T-helper 2 cell treated with Interferon-gamma antibody and Interleukin-4, amounts not matched to agents 100 ng/mL and 5 ng/mL, for 36 hours (primary cell): ENCODE measurements around the gene KIF26A. TPM values are rescaled to one million over a fixed set of nuclear protein-coding genes. Genes with fewer than 3 reads are reported as not detected.

Experiments
- intact Hi-C: fragments of 100-400 bp; cut with micrococcal nuclease; formaldehyde crosslinking; loops from one replicate; pipeline ENCODE4 v1.15.1; 2023
- total RNA-seq: library from RNA; stranded (reverse); gene quantifications from 2 replicates; pipeline ENCODE4 v1.2.3, GENCODE V29; 2022

Gene KIF26A
- total RNA-seq, 1 donor from 2014 or later: 0.45 TPM

DNA sequence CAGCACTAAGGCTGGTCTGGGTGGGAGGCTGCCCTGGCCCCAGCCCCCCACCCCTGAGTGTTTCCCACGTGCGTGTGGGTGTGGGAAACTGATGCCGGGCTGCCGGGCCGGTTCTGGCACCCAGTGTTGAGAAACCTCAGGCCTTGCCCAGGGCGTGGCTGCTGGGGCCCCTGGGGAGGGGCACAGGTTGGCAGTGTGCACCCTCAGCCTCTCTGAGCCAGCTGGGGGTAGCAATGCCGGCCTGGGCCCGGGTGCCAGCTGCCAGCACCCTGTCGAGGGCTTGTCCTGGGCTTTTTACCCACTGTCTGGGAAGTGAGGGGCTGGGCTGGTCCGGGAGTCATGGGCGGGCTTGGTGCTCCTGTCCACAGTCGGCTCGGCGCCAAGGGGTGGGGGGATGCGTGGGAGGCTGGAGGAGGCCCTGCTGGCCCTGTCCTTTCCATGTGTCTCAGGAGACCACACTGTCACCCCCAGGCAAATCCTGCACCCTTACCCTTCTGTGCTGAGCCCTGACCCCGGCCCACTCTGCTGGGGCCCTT is 37.2 kb upstream of the KIF26A start:
- intact Hi-C loops: no loop called here

DNA sequence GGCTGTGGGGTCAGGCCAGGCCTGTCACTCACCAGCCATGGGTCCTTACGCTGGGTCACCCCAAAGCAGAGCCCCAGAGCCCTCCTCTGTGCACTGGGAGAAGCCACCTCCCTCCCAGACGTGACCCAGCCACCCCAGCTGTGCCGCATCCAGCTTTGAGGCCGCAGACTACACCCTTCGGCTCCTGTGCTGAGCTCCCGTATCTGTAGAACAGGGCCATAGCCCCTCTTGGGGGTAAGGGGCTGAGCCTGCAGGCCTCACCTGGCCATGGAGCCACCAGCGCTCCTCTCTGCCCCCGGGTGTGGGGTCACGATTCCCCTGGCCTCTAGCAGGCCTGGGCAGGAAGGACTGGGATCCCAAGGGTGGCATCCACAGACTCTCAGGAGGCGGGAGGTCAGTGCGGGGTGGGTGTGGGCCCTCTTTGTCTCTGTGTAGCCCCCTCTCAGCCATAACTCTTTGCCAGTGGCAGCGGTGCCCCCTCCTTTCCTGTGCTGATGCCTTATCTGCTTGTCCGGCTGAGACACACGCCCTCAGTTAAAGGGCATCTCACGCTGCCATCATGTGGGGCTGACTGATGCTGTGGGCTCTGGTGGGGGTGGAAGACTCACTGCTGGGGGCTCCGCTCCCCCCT is 36.6 kb upstream of the KIF26A start:
- intact Hi-C loops: no loop called here

DNA sequence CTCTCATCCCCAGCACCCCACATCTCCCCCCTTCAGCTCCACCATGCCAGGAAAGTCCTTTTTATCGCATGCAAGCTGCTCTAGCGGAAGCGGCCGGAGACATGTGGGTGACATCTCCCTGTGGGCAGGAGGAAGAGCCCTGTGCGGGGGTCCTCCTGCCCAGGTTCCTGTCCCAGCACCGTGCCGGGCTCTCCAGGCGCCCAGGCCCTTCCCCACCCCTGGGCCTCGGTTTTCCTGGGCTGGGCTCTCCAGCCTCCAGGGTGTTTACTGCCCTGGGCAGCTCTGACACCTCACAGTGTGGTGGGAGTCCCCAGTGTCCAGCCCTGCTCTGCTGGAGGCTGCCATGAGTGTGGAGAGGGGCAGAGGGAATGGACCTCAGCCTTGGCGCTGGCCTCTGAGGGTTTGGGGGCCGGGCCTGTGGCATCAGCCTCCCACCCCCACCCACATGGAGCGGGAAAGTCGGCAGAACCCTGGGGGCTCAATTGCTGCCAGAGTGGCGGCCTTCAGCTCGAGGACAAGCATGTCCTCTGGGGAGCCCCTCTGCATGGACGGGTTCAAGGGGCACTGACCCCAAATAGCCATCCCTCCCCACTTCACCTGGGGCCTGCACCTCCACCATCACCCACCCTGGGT is 36.0 kb upstream of the KIF26A start:
- intact Hi-C loops: no loop called here

- intact Hi-C loops: no loop called here
These were observed 35.3 kb upstream of the KIF26A start for GRCh38 chr14:104103061-104103445.

DNA sequence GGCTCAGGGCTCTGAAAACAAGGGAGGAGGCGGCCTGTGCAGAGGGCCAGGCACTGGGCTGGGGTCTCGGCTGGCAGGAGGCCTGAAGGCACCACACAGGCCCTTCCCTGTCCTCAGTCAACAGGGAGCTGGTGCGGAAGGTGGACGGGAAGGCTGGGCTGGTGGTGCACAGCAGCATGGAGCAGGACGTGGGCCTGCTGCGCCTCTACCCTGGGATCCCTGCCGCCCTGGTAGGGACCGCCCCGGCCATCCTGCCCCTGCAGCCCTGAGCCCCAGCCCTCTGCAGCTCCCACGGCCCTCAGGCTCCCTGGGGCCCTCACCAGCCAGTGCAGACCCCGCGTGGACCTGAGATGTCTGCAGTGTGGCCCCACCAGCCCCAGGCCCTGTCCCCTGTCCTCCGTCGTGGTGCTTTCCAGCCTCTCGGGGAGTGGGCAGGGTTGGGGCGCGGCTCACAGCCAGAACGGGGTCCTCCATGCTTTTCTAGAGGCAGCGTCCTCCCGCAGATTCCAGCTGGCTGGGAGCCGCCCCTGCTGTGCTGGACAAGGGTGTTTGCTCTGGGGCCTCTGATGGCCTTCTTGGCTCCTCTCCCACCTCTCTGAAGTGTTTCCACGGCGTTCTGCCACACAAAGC is 34.8 kb upstream of the KIF26A start:
- intact Hi-C loops: no loop called here

DNA sequence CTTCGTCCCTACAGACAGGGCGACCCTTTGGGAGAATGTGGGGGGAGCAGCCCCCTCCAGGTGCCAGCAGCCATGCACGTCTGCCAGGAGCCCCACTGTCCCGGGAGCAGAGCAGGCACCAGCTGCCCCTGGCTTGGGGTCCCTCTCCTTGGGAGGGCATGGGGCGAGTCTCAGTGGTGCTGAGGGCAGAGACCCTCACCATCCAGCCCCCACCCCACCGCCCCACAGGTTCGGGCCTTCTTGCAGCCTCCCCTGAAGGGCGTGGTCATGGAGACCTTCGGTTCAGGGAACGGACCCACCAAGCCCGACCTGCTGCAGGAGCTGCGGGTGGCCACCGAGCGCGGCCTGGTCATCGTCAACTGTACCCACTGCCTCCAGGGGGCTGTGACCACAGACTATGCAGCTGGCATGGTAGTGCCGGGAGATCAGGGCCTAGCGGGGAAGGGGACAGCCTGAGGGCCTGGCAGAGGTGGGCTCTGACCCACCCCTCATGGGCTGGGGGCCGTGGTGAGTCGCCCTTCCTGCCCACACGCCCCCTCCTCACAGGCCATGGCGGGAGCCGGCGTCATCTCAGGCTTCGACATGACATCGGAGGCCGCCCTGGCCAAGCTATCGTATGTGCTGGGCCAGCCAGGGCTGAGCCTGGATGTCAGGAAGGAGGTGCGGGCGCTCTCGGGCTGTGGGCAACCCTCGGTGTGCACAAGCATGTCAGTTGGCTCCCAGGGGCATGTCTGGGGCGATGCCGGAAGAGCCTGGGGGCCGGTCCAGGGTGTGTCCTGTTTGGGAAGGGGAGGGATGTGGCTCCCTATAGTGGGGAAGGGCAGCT is 34.1 kb upstream of the KIF26A start:
- intact Hi-C loops: no loop called here

GRCh38 chr14:104105071-104105821 is 33.1 kb upstream of the KIF26A start:
- intact Hi-C loops: no loop called here

DNA sequence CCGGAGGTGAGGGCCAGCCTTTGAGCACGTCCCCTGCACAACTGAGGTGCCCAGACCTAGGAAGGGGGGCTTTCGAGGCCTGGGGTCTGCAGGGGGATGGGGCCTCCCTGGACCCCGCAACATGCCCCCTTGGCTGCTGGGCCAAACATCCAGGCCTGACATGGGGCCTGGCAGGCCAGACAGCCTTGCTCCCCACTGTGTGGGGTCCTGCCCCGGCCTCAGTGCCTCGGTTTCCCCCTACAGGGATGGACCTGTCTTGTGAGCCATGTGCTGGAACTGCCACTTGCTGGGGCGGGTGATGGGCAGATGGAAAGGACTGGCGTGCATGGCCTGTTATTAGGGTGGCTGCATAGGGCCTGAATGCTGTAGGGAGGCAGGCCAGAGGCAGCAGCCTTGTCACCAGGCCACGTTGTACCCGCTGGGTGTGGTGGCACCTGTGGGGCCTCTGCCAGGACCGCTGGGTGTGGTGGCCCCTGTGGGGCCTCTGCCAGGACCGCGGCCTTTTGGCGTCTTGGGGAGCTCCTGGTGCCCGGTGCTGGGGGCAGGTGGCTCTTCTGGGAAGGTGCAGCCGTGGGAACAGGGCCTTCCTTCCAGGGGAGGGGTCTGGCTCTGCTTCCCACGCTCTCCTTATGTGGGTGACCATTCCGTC is 32.4 kb upstream of the KIF26A start:
- intact Hi-C loops: no loop called here

GRCh38 chr14:104106471-104106991 is 31.9 kb upstream of the KIF26A start:
- intact Hi-C loops: no loop called here

- intact Hi-C loops: no loop called here
These were observed 31.2 kb upstream of the KIF26A start for GRCh38 chr14:104107101-104107581.

DNA sequence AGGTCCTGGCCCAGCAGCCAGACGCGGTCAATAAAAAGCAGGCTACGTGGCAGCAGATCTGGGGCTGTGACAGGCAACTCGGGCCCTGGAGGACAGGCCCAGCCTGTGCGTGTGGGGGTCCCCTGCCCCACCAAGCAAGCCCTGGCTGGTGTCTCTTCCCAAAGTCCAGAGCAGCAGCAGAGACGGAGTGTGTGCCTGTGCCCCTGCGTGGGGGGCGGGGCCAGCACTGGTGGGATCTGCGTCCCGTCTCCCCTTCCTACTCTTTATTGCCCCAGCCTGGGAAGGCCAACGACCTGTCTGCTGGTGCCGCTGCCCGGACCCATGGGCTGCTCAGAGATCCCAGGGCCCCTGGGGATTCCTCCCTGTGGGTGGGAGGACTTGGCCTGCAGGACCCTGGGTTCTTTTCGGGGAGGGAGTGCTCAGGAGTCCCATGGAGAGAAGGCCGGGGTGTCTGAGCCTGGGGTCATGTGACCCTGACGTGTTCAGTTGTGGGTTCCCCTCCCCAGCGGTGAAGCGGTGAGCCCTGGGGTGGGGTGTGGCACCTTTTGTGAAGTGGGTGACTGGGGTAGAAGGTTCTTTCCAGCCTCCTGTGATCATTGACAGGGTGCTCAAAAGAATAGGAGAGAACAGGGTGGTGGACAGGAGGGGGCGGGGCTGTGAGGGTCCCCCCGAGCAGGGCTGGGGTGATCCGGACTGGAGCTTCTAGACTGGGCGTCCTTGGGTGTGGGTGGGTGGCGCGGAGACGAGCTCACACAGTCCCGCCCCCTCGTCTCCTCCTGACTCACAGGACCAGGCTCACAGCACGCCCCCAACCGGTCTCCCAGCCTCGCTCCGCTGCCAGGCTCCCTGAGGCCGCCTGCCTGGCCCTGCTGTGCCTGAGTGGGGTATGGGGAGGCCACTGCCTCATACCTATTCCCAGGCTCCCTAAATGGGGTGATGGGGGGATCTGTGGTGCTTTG is 30.5 kb upstream of the KIF26A start:
- intact Hi-C loops: no loop called here

DNA sequence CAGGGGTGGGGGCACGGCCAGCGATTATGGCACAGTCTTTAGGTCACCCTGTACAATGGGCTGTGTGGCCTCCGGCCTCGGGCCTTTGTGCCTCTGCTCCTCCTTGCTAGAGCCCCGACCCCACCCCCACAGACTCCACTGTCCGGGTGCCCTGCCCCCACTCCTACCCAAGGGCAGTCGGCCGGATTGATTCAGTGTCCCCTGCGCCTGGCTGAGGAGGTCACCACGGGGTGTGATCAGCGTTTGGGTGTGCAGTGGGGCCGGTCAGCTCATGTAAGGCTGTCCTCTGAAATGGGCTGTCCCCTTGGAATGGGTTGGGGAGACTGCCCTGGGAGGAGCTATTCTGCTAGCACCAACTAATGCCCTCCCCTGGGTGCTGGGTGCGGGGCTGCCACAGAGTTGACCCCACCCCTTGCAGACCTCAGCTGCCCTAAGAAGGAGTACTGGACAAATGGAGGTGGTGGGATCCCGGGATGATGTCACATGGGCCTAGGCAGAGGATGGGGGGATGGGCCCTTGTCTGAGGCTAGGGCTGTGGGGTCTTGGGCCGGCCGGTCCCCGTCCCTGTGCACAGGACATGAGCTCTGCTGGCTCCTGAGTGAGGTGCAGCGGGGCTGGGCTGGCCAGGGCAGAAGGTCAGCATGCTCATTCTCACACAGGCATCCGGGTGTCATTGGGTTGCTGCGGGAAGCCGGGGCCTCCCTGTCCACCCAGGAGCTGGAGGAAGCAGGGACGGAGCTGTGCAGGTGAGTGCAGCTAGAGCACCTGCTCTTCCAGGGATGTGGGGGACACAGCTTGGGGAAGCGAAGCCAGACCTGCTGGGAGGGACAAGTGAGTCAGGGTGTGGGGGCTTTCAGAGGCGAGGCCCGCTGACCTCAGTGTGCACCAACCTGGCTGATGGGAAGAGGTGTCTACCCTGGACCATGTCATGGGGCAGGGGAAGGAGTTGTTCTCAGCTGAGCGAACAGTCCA is 29.5 kb upstream of the KIF26A start:
- intact Hi-C loops: no loop called here

GRCh38 chr14:104109731-104110361 is 28.5 kb upstream of the KIF26A start:
- intact Hi-C loops: no loop called here

DNA sequence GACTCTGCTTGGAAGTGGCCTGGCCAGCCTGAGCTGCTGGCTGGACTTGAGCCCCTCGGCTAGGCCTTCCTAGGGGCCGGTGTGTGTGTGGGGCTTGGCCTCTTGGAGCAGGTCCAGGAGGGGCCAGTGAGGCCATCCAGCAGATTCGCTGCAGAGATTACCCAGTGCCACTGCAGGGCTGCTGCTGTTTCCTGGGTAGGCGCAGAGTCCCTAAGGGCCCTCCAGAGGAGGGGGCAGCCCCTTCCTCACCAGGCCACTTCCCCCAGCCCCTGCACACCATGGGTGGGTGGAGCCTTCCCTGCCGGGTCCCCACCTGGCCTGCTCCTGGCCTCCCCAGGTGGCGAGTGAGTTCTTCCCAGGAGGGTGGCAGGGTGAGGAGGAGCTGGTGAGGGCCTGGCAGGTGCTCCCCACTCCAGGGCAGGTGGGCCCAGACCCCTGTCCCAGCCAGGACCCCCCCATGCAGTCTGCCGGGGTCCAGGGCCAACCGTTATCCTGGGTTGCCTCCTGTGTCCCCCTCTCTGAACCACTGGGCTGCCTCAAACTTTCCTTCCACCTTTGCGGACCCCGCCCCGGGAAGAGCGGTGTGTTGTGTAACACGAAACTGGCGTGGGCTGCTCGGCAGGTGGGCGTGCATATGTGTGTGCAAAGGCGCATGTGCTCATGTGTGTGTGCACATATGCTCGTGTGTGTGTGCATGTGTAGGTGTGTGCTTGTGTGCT is 27.7 kb upstream of the KIF26A start:
- intact Hi-C loops: no loop called here

DNA sequence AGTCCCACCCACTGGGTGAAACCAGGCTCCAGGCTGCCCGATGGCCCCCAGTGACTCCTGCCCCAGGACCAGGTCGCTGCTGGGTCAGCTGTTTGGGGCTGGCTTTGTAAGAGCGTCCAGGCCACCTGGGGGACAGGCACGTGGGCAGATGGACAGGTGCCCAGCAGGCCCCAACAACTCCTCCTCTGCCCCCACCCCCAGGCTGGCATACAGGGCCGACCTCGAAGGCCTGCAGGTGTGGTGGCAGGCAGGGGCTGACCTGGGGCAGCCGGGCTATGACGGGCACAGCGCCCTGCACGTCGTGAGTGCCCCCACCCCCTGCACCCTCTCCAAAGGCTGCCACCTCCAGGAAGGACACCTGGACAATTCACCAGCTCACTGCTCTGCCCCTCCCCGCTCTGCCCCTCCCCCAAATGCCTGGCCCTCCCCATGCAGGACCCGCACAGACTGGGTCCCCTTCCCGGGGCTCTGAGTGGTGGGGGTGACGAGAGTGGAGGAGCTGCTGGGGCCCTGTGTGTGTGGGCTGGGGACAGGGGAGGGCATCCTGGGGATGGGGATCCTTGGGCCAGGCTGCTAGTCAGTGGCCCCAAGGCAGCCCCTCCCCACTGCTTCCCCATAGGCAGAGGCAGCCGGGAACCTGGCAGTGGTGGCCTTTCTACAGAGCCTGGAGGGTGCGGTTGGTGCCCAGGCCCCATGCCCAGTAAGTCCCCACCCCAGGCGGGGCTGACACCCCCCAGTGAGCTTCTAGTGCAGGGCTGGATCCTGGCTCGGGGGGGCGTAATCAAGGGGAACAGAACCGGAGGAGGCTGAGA is 26.9 kb upstream of the KIF26A start:
- intact Hi-C loops: no loop called here

DNA sequence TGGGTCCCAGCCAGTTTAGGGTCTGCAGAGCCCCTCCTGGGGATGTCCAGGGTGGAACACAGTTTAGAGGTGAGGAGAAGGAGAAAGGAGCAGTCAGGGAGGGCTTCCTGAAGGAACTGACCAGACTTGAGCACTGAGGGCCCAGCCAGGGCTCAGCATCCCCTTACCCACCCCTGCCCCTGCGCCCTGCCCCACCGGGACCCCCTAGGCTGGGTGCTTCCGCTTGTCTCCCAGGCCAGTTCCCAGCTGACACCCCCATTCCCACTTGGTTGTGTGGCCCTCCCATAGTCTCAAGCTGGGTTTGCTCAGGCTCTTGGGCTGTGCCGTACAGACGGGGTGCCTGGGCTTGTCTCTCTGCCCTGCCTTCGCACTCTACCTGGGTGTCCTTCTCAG is 26.3 kb upstream of the KIF26A start:
- intact Hi-C loops: no loop called here
